HS-5 (cell line): ENCODE measurements around the gene TMEM205.
"Not testable (repeated sequence)": the region's sequence is repeated elsewhere in the genome, so short reads cannot be mapped to it uniquely, and the experiment has no call there.

ENCODE experiments used
- DNase-seq: peaks from one replicate; pipeline ENCODE4 v3.0.0-alpha.2; 2012; ENCODE audit warnings: low read depth

The TMEM205 gene

DNA sequence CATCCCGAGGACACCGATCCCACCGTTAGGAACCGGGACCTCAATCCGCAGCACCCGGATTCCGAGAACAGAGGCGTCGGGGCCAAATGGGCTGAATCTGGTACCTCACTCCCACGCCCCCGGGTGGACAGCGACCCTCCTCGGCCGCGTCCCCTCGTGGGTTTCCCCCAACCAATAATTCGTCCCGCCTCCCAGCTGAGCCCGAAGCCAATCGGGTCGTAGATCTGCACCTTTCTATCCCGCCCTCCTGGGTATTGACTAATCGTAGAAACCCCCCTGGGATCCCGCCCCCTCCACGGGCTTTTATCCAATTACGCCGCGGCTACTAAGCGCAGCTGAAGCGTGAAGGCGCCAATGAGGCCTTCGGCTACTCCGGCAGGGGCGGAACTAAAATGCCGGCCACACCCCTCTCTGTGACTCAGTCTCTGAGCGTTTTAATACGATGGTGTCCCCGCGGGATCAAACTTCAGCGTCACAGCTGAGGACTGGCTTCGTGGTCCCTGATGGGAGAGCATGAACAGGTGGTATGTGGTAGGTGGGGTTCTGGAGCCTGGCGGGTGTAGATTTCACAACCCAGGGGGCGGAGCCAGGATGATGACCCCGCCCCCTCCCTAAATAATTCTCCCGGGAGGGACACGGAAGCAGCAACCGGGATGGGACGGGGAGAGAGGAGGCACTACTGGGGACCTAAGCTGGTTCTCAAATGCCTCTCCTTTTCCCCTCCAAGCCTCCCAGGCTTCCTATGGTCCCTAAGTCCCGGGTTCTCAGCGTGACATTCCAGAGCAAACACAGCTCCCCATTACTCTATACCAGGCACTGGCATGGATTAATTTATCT lies at the start of gene TMEM205, which contains the start of gene CCDC159:
TMEM205 (minus strand) TSS at position 165 of the 837 bp plus-strand sequence. CDS start 649 bp downstream, outside the sequence.
CCDC159 (plus strand) TSS at position 416 of the 837 bp plus-strand sequence; CDS start at position 504, 88 bp downstream.
- peak; percentile 99 for DNase-seq

DNA sequence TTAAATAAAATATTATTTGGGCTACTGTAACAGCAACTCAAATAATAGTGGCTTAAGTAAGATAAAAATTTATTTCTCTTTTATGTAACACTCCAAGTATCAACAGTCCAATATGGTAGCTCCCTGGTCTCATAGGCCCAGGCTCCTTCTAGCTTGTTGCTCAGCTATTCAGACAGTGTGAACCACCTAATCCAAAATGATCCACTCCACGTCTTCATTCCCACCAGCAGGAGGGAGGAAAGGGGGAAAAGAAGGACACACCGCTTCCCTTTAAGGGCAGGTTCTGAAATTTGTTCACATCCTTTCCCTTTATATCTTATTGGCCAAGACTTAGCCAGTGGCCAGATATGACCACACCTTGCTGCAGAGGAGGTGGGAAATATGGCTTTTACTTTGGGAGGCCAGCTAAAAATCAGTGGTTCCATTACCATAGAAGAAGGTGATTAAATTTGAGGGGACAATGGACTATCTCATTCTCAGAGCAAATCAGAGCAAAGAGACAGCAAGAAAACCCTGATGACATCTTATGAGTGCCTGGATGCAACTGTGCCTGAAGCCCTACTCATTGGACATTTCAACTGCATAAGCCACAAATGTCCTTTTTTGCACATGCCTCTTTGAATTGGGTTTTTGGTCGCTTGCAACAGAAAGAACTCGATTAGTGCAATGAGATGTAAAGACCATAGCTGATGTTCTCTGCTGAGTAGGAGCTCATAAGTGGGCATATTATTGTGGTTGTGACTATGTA lies 45.0 kb upstream of the TMEM205 start:
- DNase-seq = no peak

GRCh38 chr19:11390359-11390758 lies 44.3 kb upstream of the TMEM205 start:
- DNase-seq = no peak

GRCh38 chr19:11387162-11388034 lies 41.3 kb upstream of the TMEM205 start:
- DNase-seq = no peak

DNA sequence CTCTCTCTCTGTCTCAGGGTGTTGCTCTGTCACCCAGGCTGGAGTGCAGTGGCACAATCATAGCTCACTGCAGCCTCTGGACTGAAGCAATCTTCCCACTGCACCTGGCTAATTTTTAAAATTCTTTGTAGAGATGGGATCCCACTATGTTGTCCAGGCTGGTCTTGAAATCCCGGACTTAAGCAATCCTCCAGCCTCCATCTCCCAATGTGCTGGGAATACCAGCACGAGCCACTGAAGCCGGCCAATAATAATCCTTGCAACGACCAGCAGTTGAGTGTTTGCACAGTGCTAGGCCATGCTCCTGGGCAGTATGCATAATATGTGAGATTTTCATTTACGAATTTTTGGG lies 38.7 kb upstream of the TMEM205 start:
- DNase-seq = no peak

GRCh38 chr19:11383706-11384048 lies 37.6 kb upstream of the TMEM205 start:
- no peak for DNase-seq

- no peak for DNase-seq
These were observed 37.0 kb upstream of the TMEM205 start for GRCh38 chr19:11382898-11383705.

DNA sequence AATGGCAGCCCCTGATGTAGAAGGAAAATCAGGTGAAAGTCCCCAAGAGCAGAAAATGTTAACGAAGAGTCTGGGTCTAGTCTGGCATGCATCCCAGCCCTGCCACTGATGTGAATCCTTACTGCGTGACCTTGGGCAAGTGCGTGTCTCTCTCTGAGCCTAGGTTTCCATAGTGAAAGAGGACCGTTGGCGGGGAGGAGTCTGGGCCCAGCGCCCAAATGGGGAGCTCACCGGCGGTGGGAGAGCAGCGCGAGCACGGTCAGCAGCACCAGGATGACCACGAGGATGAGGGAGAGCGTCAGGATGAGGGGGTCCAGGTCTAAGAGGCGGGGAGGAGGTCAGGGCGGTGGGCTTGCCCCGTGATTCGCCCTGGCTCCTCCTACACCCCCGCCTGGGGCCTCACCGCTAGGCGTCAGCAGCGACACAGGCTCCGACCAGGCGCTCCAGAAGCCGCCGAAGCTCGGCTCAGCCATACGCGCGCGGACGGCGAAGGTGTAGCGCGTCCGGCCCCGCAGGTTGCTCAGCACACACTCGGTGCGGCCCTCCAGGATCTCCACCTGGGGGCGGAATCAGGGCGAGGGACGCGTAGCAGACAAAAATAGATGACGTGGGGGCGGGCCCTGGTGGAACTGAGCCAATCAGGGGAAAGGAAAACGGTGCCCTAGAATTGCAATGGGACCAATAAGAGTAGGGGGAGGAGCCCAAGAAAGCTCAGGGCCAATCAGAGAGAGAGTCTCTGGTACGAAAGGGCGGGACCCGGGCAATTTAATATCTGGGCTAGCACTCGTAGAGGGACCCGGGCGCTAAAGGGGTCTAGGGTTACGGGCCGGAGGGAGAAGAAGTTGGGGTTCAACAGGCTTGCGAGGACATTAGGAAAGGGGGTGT lies 34.8 kb upstream of the TMEM205 start:
- peak; percentile 98 for DNase-seq

- DNase-seq = no peak
These were observed 33.8 kb upstream of the TMEM205 start for GRCh38 chr19:11379857-11380350.

DNA sequence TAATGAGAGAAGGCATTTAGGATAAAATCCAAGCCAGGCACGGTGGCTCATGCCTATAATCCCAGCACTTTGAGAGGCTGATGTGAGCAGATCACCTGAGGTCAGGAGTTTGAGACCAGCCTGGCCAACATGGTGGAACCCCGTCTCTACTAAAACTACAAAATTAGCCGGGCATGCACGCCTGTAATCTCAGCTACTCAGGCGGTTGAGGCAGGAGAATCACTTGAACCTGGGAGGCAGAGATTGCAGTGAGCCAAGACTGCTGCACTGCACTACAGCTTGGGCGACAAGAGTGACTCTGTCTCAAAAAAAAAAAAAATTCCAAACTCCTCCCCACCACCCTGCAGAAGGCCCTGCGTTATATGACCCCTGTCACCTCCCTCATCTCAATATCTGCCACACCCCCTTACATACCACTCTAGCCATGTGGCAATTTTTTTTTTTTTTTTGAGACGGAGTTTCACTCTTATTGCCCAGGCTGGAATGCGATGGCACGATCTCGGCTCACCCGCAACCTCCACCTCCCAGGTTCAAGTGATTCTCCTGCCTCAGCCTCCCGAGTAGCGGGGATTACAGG lies 33.3 kb upstream of the TMEM205 start:
- DNase-seq = not testable (repeated sequence)

GRCh38 chr19:11378319-11379189 lies 32.5 kb upstream of the TMEM205 start:
- peak; percentile 74 for DNase-seq

DNA sequence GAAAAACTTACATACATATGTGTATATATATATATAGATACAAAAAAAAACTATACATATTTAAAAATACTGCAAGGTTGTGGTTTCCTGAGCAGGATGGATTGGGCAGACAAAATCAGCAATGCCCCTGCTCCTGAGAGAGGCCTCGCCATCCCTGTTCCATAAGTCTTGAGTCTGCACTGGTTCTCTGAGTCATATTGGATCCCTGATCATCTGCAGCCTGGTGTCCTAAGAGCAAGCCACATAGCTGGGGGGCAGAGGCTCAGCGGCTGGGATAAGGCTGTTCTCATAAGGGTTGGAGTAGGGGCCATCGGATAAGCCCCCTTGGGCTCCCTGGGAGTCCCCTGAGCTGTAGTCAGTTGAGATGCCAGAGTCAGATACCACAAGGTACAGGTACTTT lies 31.7 kb upstream of the TMEM205 start:
- DNase-seq = no peak

DNA sequence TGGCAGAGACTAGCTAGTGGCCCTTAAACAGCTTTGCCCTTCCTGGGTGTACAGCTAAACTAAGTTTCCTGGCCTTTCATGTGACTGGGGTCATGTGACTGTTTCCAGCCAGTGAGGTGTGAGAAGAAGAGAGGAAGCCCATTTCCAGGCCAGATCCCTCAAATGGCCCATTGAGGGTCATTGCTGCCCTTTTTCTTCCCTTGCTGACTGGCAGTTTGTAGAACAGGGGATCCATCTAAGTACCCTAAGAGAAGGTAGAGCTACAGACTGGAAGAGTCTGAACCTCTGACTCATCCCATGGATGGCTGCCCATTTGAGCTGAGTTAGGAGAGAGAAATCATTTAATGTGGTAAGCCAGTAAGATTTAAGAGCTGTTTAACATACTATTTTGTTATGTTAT lies 31.2 kb upstream of the TMEM205 start:
- peak; percentile 93 for DNase-seq

GRCh38 chr19:11375143-11375948 lies 29.3 kb upstream of the TMEM205 start:
- no peak for DNase-seq

GRCh38 chr19:11374433-11375142 lies 28.5 kb upstream of the TMEM205 start, which contains the start of gene SWSAP1:
TSS of gene SWSAP1 (plus strand) at chr19:11374666. CDS start at chr19:11374681, 15 bp downstream.
- peak; percentile 100 for DNase-seq

- no peak for DNase-seq
These were observed 27.9 kb upstream of the TMEM205 start for GRCh38 chr19:11373885-11374432.
